ENCODE results near the gene GLIS1.

DNA sequence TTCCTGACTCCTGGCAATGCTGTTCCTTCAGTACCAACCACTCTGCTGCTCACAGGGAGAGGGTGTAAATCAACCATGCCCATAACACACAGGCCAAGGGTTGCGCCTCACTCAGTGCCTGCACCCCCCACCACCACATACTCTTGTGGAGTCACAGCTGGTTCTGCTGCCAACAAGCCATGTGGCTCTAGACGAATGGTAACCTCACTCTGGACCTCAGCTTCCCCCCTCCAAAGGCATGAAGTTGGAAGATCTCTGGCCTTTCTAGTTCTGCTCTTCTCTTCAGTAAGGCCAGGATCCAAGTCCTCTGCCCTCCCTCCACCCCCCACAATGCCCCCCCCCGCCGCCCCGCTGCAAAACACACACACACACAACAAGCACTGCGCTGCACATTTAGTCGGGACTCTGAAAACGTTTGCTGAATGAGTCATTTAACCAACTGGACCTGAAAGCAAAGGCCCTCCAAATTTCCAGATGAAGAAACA lies 1.7 kb upstream of the GLIS1 start:
- TF ChIP-seq, protein P1, sequence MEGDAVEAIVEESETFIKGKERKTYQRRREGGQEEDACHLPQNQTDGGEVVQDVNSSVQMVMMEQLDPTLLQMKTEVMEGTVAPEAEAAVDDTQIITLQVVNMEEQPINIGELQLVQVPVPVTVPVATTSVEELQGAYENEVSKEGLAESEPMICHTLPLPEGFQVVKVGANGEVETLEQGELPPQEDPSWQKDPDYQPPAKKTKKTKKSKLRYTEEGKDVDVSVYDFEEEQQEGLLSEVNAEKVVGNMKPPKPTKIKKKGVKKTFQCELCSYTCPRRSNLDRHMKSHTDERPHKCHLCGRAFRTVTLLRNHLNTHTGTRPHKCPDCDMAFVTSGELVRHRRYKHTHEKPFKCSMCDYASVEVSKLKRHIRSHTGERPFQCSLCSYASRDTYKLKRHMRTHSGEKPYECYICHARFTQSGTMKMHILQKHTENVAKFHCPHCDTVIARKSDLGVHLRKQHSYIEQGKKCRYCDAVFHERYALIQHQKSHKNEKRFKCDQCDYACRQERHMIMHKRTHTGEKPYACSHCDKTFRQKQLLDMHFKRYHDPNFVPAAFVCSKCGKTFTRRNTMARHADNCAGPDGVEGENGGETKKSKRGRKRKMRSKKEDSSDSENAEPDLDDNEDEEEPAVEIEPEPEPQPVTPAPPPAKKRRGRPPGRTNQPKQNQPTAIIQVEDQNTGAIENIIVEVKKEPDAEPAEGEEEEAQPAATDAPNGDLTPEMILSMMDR (IDR thresholded peaks at IDR 0.05): no peak
- no peak for TF ChIP-seq EP300 (IDR thresholded peaks at IDR 0.05)
